ENCODE data around the gene TRIM54.
"Not testable (repeated sequence)": the region's sequence is repeated elsewhere in the genome, so short reads cannot be mapped to it uniquely, and the experiment has no call there.

TRIM54 gene

DNA sequence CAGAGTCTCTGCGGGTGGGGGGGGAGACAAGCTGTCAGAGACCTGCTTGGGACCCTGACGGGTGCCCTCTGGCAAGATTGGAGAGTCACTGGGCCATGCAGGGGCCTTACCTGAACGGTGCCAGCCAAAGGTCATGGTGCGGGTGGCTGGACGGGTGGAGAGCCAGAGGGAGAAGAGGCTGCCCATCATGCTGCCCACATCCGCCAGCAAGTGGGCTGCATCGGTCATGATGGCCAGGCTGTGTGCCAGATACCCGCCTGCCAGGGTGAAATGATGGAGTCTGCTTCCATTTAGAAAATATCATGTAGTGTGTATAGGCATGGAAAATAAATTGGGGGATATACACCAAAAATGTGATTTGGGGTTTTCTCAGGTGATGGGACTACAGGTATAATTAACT is 24.2 kb upstream of the TRIM54 start:
- DNase-seq (ENCODE audit: low spot score) = no peak

DNA sequence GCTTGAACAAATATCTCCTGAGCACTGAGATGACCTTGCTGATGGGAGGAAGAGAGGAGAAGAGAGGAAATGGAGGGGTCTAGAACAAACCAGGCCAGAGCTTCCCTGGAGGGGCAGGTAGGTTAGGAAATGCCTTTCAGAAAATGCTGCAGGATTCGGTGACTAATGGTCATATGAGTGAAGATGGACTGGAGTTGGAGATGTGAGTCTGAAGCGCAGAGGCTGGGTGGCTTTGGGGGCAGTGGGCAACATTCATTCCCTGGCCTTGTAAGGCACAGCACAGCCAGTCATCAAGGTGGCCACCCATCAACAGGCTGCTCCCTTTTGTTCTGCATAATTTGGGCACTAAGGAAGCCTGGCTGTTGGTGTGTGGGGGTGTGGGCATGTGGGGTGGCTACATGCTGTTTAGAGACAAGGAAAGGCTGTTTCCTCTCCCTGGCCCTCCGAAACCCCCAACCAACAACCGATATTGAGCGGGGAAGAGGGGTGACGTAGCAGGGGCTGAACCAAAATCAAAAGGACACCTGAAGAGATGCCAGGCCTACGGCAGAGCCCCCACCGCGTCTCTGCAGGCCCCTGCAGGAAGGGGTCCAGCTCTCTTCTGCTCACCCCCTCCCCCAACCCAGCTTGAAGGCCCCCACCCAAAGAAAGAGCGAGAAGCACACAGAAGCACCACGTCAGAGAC is 20.8 kb upstream of the TRIM54 start:
- DNase-seq (ENCODE audit: low spot score) = no peak

DNA sequence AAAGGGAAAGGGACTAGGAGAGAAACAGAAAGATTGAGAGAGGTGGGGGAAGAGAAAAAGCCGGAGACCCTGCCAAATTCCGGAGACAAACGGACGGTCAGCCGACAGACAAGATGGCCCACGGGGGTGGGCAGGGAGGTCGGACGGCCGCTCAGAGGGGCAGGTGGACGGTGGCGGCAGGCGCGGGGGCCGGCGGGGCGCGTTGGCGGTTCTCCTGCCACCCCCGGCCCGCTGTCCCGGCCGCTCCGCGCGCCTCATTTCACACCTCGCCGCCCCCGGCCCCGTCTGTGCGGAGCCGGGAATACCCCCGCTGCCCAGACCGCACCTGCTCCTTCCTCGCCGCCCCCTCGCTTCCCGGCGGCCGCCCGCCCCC is 20.3 kb upstream of the TRIM54 start:
- no peak for DNase-seq (ENCODE audit: low spot score)

DNA sequence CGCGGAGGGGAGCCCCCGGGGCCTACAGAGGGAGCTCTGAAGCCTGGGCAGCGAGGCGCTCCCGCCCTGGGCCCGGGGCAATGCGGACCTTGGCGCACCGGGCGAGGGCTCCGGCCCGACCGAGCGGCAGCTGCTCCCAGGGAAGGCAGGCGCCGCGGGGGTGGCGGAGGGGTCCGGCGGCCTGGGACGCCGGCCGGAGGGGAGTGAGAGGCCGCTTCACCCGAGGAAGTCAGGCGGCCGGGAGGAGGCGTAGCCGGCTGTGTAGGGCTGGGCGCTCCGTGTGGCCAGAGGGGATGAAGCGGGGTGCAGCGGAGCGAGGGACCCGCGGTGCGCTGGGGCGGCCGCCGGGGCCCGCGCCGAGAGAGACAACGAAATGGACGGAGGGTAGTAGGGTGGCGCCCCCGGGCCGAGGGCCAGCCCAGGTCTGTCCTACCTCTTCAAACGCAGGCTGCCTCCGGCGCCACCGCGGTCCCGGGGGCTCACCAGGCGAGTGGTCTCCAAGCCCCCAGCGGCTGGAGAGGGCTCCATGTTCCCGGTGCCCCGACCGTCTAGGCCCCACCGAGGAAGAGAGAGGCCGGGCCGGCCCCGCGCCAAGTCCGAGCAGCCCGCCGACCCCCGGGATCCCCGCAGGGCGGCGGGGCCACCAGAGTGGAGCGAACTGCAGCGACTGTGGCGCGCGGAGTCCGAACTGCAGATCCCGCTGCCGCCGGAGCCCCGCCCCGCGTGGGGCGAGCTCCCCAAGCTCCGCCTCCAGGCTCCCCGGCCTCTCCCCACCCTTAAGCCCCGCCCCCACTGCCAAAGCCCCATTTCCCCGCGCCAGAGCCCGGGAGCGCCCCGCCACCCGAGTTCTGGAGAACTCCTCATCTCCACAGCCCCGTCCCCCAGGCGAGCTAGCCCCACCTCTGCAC is 19.6 kb upstream of the TRIM54 start, which contains the start of gene SLC30A3:
Gene SLC30A3, minus strand, starts transcription at position 669 of the 908 bp plus-strand sequence. Its CDS starts 141 bp downstream, at position 528.
- DNase-seq (ENCODE audit: low spot score) = peak; percentile 76

DNA sequence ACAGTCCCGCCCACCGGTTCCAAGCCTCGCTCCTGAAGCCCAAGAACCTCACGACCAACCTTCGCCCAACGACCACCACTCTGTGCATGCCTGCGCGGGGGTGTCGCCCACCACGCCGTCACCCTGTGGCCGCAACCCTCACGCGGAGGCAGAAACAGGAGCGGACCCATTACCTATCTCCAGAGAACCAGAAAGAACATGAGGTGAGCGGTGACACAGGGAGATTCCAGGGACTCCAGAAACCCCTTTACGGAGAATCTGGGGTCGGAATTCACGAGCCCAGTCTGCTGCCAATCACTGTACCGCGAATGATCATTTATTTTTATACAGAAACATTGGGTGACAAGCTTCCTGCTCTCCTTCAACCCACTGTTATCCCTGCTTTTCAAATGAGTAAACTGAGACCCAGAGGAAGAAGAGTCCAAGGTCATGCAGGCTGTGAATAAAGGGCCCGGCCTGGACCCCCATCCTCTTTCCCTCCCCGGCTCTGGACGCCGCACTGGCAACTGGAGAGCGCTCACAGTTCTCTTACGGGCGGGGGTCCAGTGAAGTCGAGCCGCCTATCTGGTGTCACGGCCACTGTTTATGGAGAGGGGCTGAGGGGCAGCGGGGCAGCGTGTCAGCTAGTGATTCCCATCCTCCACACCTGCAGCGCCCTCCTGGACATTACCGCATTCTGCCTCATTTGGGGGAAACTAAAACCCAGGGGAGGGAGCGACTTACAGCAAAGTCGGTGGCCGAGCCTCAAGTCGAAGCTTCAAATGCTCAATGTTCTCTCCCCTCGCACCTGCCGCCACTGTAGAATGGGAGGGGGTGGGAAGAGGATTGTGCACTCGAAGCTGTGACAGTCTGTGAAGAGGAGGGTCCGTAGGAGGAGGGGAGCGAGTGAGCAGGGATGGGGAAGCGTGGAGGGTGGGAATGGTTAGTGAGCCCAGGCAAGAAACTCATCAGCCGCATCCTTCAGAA is 18.7 kb upstream of the TRIM54 start:
- DNase-seq (ENCODE audit: low spot score) = no peak

DNA sequence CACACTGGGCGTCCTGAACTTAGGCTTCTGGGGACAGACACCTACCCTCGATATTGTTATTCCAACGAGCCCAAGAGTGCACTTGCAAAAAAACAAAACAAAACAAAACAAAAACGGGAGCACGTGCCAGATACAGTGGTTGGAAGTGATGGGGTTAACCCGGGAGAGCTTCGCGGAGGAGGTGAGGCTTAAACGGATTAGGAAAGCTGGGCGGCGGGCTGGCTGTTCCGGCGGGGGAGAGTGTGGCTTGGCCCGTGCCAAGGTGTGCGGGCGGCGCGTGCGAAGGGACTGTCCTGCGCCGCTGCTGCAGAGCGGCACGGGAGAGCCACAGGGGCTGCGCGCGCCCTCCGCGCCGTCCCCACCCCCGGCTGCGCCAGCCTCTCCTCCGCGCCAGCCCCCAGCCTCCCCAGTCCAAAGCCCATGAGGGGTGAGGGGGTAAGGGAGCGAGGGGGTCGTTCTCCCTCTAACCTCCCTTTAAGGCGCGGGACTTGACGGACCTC is 17.9 kb upstream of the TRIM54 start:
- DNase-seq (ENCODE audit: low spot score) = no peak

DNA sequence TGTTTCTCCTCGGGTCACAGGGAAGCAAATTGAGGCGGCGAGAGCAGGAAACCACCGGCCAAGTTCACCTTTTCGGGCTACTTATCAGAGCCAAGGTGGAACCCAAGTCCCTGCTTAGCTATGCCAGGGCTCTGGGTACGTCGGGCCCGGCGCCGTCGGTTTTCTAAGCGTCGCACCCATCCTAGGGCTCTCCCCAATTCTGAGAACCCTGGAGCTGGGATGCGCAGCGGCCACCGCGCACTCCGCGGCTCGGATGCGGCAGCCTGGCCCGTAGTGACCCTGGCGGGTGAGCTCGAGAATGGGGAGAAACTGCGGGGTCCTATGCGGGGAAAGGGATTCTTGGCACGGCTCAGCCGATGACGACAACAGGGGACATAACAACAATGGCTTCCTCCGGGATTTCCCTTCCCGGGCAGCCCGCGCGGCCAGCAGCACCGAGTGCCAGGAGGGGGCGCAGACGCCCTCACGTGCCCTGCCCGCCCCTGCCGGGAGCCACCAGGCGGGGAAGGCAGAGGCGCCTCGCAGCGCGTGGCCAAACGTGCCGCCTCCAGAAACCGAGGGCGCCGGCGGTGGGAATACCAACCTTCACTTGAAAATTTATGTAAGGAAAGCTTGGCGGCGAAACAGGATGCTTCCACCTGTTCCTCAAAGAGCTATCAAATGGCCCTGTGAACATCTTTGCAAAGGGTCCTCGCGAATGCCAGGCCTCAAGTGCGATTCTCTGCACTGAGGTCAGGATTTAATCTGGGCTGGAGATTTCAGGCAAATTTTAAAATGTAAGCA is 17.3 kb upstream of the TRIM54 start:
- peak; percentile 87 for DNase-seq (ENCODE audit: low spot score)

DNA sequence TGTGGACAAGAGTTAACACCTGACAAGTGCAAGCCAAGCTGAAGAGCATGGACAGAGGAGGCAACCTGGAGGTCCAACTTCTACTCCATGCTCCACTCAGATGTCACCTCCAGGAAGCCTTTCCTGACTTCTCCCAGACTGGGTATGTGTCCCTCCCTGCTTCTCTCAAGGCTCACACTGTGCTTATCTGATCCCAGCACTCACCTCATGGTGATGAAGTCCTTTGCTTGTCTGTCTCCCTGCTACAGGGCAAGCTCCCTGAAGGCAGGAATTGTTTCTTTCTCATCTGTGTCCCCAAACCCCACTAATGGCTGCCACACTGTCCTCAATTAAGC is 16.7 kb upstream of the TRIM54 start:
- DNase-seq (ENCODE audit: low spot score) = no peak

DNA sequence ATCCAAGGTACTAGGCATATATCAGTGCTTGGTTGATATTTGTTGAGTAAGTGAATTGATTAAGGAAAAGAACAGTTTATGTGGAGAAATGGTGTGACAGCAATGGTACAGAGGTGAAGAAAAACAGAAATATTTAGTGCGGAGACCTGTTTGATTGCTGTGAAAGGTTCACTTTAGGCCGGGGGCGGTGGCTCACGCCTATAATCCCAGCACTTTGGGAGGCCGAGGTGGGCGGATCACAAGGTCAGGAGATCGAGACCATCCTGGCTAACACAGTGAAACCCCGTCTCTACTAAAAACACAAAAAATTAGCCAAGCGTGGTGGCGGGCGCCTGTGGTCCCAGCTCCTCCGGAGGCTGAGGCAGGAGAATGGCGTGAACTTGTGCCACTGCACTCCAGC is 13.9 kb upstream of the TRIM54 start:
- not testable (repeated sequence) for DNase-seq (ENCODE audit: low spot score)

DNA sequence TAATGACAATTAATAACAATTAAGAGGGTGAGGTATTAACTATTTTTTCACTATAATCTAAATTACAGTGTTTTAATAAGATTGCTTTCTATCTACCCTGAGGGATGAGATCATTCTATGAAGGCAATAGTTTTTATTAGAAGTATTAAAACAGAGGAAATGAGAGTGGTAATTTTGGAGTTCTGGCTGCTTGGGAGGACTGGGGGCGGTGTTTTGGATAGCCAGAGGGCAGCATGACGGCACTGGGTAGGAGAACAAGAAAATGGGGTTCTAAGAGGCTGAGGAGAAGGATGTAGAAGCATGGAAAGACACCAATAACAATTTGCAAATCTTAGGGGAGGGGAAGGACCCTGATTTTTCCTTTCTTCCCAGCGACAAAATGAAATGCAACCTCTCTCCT is 12.1 kb upstream of the TRIM54 start:
- DNase-seq (ENCODE audit: low spot score) = no peak

DNA sequence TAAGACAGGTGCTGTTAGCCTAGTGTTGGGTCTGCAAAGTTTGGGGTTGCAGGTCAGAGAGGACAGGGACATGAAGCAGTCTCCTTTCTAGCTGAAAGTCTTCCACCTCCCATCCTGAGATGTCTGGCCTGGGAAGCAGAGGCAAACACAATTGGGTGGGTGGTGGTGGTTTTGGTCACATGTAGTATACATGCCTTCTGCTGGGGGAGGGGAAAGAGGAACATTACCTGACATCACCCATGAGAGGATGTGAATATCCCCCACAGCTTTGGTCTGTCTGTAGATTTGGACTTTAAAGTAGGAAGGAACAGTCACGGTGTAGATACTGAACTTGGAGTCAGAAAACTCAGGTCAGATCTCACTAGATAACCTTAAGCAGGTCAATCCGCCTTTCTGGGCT is 11.6 kb upstream of the TRIM54 start:
- DNase-seq (ENCODE audit: low spot score) = no peak

DNA sequence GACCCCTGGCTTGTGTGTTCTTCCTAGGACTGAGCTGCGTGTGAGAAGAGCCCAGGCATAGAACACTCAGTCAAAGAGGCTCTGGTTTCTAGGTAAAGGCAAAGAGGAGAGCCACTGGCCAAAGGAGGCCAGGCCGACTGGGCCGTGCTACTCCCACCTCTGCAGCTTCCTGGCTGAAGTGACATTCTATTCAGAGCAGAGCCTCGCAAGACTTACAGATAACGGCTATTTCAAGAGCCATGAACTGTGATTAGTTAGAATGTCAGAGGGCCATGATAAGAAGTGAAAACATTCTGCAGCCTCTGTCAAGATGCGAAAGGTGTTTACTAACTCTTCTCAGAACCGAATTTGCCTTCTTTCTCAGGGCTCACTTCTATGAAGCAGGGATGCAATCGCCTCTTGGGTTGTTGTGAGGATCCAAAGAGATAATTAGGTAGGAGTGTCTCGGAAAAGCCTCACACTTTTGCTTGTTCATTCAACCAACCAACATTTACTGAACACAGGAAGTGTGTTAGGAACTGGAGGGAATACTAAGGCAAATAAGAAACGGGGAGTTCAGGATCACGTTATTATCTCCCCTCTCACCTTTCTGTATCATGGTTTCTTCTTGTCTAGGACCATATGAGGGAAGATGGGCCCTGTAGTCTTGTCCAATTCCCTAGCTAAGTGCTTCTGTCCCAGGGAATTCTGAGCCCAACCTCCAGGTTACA is 10.4 kb upstream of the TRIM54 start:
- DNase-seq (ENCODE audit: low spot score) = no peak

DNA sequence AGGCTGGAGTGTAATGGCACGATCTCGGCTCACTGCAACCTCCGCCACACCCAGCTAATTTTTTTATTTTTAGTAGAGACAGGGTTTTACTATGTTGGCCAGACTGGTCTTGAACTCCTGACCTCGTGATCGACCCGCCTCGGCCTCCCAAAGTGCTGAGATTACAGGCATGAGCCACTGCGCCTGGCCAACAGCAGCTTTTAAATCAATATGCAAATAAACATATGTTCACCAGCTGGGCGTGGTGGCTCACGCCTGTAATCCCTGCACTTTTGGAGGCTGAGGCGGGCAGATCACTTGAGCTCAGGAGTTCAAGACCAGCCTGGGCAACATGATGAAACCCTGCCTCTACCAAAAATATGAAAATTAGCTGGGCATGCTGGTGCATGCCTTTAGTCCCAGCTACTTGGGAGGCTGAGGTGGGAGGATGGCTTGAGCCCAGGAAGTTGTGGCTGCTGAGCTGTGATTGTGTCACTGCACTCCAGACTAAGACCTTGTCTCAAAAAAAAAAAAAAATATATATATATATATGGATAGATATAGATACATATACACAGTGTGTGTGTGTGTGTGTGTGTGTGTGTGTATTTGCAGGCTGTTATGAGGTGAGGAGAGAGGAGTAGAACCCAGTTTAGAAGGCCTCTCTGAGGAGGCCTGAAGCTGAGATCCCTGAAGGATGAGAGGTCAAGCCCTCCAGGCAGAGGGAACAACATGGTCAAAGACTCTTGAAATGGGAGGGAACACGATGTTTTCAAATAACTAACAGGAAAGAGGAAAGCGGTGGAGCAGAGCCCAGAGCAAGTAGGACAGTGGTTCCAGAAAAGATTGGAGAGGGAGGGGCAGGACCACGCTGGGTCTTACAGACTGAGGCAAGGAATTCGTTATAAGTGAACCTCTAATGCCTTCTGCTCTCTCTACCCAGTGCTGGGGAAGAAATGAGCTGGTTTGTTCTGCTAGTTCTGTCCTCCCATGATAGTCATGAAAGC is 9.4 kb upstream of the TRIM54 start:
- DNase-seq (ENCODE audit: low spot score) = not testable (repeated sequence)

DNA sequence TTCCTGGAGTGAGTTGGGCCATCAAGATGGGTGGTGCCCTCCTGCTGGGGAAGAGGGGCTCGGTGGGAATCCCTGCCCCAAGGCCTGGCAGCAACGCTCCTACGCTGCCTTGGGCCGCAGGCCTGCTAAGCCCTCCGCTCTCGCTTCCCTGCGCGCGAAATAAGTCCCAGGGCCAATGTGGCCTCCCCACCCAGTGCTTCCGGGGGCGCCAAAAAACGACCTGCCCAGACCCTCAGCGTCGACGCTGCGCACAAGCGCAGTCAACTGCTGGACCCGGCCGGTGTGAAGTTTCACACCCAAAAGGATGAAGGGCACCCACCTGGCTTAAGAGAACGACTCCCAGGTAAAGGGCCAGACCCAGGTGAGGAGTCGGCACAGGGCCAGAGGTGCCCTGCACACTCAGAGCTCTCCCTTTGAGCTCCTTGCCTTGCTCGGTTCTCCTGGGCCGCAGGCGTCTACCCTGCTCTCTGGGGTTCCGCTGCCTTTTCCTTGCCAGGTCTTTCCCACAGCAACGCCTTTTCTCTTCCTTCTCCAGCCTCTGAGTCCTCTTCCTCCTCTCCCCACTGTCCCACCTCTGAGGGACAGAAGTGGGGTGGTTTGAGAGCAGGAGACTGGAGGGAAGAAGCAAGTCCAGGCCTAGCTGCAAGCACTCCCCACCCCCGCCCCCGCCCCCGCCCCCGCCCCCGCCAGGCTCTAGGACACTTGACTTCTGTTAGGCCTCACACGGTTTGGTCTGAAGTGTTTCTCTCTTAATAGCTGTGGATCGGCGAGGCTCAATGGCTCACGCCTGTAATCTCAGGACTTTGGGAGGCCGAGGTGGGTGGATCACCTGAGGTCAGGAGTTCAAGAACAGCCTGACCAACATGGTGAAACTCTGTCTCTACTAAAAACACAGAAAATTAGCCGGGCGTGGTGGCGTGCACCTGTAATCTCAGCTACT is 6.7 kb upstream of the TRIM54 start, which contains the start of gene DNAJC5G:
Gene DNAJC5G, plus strand, starts transcription at position 223 of the 940 bp plus-strand sequence. CDS start 1,296 bp downstream, outside the sequence.
- no peak for DNase-seq (ENCODE audit: low spot score)

DNA sequence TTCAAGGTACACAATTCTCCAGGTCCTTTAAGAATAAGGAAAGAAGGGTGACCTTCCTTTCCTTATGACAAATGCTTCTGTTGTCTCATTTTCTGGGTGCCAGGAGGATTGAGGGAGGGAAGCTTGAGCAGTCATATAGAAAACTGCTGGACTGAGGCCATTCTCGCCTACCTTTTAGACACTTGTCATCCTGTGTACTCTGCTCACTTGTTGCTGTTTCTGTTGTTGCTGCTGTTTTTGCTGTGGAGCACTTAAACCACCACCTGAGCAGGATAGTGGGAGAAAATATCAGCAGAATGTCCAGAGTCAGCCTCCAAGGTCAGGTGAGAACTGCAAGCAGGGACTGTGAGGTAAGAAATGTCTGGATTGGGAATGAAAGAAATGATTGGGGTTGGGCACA is 4.2 kb upstream of the TRIM54 start:
- DNase-seq (ENCODE audit: low spot score) = no peak

DNA sequence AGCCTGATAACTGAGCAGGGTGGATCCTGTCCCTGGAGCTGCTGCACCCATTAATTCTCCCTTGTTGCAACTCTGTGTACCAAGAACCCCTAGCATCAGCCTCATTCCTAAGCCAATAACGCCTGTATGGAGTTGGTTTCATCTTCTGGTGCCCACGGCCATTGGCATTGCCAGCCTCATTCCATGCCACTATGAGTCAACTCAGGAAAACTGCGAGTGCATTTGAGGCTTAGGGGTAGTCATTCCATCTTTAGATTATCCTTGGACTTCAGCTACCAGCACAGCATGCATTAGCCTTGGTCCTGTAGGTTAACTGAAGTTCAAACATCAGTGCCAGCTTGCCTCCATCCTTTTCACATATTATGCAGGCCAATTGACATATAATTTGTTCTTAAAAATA is 1.4 kb upstream of the TRIM54 start:
- no peak for DNase-seq (ENCODE audit: low spot score)

DNA sequence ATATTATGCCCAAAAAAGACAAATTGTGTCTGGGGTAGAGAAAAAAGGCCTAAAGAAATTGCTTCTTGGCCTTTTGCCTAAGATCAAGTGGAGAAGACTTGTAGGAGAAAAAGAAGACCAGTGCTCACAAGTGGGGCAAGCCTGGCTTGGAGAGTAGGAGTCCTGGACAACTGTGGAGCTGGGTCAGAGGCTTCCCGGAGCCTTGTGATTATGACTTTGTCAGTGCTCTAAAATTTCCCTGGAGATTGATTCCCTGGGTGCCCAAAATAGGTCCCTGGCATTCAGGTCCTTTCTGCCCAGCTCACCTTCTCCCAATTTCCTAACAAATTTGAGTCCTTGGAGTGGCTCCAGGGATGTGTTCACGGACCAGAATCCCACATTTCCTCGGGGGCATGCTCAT is 787 bp upstream of the TRIM54 start:
- DNase-seq (ENCODE audit: low spot score) = no peak

DNA sequence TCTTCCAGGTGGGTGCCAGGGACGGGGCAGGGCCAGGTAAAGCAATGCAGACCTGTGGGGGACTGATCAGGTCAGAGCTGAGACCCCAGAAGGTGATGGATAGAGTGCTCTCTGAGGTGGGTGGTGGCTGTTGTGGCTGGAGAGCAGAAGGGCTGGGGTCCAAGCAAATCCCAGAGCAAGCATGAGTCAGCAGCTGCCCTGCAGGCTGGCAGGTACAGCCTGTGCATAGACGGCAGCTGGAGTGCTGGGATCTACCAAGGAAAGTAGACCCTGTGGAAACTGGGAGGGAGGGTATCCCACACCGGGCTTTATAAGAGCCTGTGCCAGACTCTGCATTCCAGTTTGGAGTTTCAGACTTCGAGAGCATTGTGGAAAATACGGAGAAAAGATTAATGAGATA is 663 bp downstream of the TRIM54 start:
- DNase-seq (ENCODE audit: low spot score) = no peak
